A549 (cell line): ENCODE results near the gene BST1.

Source experiments
- BHLHE40 ChIP-seq: IDR thresholded peaks from 2 replicates; pipeline ENCODE4 v1.6.1; 2012; ENCODE audit warnings: low read depth, low read length, inconsistent platforms
- CBX2 ChIP-seq: fragments of 200-600 bp; sonication (generic); IDR thresholded peaks from 2 replicates; pipeline ENCODE4 v1.6.1; 2016; ENCODE audit warnings: low read depth, mild to moderate bottlenecking, borderline replicate concordance
- CEBPB ChIP-seq, 2 experiments: fragments of >200 bp in 1 of 2; sonication (Bioruptor Twin) in 1 of 2; formaldehyde crosslinking in 1 of 2; IDR thresholded peaks; 2 replicates each; pipeline ENCODE4 v1.6.1; 2012 to 2016
- ESRRA ChIP-seq: fragments of 150-350 bp; IDR thresholded peaks from 2 replicates; pipeline ENCODE4 v1.6.1; 2014; ENCODE audit warnings: mild to moderate bottlenecking, low read length, borderline replicate concordance
- GATA3 ChIP-seq: IDR thresholded peaks from 2 replicates; pipeline ENCODE4 v1.6.1; 2012; ENCODE audit warnings: borderline replicate concordance
- HDAC2 ChIP-seq: fragments of 200-600 bp; sonication (generic); IDR thresholded peaks from 2 replicates; pipeline ENCODE4 v1.6.1; 2016
- HMGXB4 ChIP-seq: fragments of 250-450 bp; sonication (Bioruptor Pico); IDR thresholded peaks from 2 replicates; pipeline ENCODE4 v1.5.0; 2021; ENCODE audit warnings: mild to moderate bottlenecking, moderate library complexity, borderline replicate concordance
- JUNB ChIP-seq: fragments of >200 bp; sonication (Bioruptor Twin); formaldehyde crosslinking; IDR thresholded peaks from 2 replicates; pipeline ENCODE4 v1.6.1; 2016
- POLR2A ChIP-seq: IDR thresholded peaks from 2 replicates; pipeline ENCODE4 v1.6.1; 2012; ENCODE audit warnings: mild to moderate bottlenecking, low read length
- RNF2 ChIP-seq: fragments of 200-600 bp; sonication (generic); IDR thresholded peaks from 2 replicates; pipeline ENCODE4 v1.6.1; 2016; ENCODE audit warnings: low read depth, mild to moderate bottlenecking, antibody characterized with exemption, moderate library complexity, borderline replicate concordance
- TF ChIP-seq, protein P1 (sequence below): fragments of >200 bp; sonication (Bioruptor Twin); formaldehyde crosslinking; IDR thresholded peaks from 3 replicates; pipeline ENCODE4 v1.5.1; 2016
- TF ChIP-seq, protein P2 (sequence below): fragments of >200 bp; sonication (Bioruptor Twin); formaldehyde crosslinking; IDR thresholded peaks from 3 replicates; pipeline ENCODE4 v1.6.1; 2016

DNA sequence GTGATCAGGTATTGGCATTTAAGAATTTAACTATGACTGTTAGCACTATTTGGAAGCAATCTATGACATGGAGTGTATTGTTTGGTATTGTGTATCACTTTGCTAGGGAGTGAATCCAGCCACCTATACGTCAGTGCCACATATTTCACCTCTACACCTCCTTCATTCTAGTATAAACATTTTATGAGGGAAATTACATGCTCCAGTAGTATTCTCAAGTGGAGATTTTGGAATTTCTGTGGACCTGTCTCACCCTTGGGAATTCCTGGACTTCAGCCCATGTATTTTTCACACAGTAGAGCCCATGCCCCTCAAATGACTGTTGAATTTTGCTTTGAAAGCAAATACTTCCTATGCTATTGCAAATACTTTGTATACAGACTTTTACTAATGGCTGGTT, 11.3 kb downstream of the BST1 start:
- no peak for TF ChIP-seq BHLHE40
- TF ChIP-seq GATA3 = no peak
- TF ChIP-seq JUNB = no peak
- no peak for TF ChIP-seq CEBPB (IDR thresholded peaks at IDR 0.05)
- TF ChIP-seq, protein P1, sequence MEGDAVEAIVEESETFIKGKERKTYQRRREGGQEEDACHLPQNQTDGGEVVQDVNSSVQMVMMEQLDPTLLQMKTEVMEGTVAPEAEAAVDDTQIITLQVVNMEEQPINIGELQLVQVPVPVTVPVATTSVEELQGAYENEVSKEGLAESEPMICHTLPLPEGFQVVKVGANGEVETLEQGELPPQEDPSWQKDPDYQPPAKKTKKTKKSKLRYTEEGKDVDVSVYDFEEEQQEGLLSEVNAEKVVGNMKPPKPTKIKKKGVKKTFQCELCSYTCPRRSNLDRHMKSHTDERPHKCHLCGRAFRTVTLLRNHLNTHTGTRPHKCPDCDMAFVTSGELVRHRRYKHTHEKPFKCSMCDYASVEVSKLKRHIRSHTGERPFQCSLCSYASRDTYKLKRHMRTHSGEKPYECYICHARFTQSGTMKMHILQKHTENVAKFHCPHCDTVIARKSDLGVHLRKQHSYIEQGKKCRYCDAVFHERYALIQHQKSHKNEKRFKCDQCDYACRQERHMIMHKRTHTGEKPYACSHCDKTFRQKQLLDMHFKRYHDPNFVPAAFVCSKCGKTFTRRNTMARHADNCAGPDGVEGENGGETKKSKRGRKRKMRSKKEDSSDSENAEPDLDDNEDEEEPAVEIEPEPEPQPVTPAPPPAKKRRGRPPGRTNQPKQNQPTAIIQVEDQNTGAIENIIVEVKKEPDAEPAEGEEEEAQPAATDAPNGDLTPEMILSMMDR = no peak
- TF ChIP-seq HDAC2 = no peak
- no peak for TF ChIP-seq POLR2A
- no peak for TF ChIP-seq ESRRA
- TF ChIP-seq RNF2 = no peak
- TF ChIP-seq, protein P2, sequence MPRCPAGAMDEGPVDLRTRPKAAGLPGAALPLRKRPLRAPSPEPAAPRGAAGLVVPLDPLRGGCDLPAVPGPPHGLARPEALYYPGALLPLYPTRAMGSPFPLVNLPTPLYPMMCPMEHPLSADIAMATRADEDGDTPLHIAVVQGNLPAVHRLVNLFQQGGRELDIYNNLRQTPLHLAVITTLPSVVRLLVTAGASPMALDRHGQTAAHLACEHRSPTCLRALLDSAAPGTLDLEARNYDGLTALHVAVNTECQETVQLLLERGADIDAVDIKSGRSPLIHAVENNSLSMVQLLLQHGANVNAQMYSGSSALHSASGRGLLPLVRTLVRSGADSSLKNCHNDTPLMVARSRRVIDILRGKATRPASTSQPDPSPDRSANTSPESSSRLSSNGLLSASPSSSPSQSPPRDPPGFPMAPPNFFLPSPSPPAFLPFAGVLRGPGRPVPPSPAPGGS = no peak
- TF ChIP-seq HMGXB4 (CRISPR knock-in tag) = no peak
- TF ChIP-seq CBX2 = no peak
